Activated naive CD8-positive, alpha-beta T cell treated with anti-CD3 and anti-CD28 coated beads, Interleukin-2, amount 50 U/mL, for 16 hours (primary cell): ENCODE measurements around the gene ADRM1.

Source experiments
- DNase-seq: peaks from one replicate; pipeline ENCODE4 v3.0.0-alpha.2; 2020; ENCODE audit warnings: low read depth, low spot score

ADRM1 gene

DNA sequence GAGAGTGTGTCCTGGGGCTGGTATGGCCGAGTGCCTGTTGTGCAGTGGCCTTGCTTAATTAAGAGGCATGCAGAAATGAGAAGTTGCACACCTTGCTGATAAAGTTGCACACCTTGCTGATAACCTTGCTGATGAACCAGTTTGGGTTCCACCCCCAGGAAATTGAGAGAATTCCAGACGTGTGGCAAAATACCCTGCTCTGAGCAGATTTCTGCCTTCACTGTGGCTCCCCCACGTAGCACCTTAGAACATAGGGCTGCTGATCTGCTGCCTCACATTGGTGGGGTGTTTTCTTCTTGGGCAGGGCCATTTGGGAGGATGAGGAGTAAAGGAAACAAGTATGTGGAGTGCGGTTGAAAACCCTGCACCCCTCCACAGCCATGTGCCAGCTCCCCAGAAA is 22.5 kb upstream of the ADRM1 start:
- no peak for DNase-seq

GRCh38 chr20:62281161-62281933 is 21.4 kb upstream of the ADRM1 start:
- no peak for DNase-seq

DNA sequence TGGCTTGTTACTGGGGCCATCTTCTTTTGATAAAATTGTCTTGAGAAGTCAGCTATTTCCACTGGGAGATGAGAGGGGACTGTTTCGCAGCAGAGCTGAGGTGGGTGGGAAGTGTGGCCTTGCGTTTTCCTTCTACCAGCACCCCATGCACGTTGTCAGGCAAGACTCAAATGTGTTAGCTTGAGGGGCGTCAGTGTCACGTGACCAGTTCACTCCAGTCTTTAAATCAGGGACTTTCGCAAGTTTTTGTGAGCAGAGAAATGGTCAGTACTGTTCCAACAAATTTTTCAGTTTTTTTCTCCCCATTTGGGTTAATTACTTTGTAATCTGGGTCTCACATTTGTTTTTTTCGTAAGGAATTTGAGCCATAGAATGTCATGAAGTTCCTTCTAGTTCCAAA is 20.7 kb upstream of the ADRM1 start:
- no peak for DNase-seq

DNA sequence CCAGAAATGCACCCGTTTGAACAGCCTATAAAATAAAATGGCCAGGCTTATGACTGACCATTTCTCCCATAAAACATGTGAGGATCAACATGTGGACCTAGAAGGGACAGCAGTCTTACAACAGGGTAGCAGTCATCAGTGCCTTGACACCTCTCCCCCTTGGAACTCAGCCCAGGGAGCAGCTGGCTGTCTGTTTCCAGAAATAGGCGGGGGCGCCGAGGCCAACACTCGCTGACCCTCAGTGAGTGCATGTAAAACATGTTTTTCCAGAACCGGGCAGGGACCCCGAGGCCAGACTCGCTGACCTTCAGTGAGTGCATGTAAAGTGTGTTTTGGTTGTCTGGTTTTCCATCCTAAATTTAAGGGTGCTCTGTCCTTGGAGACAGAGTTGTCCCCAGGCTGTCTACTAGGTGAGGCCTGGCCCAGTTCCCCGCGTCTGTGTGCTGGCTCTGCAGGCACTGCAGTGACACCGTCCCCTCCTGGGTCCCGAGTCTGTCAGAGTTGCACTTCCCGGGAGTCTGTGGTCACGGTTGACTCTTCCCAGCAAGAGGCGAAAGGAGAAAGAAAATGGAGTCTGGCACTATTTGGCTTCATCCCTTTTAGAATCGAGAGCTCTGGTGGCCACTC is 19.8 kb upstream of the ADRM1 start:
- no peak for DNase-seq

- DNase-seq, result no peak
Observed at GRCh38 chr20:62284448-62284847, 18.3 kb upstream of the ADRM1 start.

DNA sequence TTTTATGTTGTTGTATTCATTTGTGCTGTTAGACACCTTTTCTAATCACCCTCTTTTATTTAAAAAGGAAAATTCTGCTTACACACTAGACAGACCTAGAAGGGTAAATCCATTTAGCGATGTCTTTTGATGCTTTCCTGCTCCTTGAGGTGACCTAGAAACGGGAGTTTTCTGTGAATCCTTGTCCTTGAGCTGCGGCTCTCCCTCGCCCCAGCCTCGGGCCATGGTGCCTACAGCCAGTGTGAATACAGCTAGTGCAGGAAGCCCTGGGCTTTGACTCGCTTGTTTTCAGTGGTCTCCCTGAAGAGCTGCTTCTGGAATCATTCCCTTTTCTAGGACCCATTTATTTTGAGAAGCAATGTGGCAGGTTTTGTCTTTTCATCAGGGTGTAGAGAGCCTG is 17.6 kb upstream of the ADRM1 start:
- DNase-seq, result no peak

- no peak for DNase-seq
Observed at GRCh38 chr20:62285722-62286121, 17.1 kb upstream of the ADRM1 start.

- no peak for DNase-seq
Observed at GRCh38 chr20:62286493-62287064, 16.2 kb upstream of the ADRM1 start.

GRCh38 chr20:62287129-62287528 is 15.7 kb upstream of the ADRM1 start:
- DNase-seq, result no peak

GRCh38 chr20:62287759-62288534 is 14.8 kb upstream of the ADRM1 start:
- no peak for DNase-seq

- DNase-seq, result no peak
Observed at GRCh38 chr20:62288535-62289105, 14.2 kb upstream of the ADRM1 start.

DNA sequence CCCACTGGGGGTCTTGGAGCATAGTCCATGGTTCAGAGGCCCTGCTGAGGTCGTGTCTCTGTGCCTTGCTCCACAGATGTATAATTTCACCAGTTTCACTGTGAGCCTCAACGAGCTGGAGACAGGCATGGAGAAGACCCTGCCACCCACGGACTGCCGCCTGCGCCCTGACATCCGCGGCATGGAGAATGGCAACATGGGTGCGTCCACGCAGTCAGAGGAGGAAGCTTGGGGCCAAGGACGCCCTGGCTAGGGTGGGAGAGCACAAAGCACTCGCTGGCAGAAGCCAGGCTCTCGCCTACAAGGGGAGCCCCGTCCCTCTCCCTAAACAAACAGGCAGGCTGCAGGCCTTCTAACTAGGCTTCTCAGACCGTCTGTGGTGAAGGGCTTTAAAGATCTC is 13.7 kb upstream of the ADRM1 start:
- DNase-seq, result no peak

- no peak for DNase-seq
Observed at GRCh38 chr20:62289898-62290297, 12.9 kb upstream of the ADRM1 start.

DNA sequence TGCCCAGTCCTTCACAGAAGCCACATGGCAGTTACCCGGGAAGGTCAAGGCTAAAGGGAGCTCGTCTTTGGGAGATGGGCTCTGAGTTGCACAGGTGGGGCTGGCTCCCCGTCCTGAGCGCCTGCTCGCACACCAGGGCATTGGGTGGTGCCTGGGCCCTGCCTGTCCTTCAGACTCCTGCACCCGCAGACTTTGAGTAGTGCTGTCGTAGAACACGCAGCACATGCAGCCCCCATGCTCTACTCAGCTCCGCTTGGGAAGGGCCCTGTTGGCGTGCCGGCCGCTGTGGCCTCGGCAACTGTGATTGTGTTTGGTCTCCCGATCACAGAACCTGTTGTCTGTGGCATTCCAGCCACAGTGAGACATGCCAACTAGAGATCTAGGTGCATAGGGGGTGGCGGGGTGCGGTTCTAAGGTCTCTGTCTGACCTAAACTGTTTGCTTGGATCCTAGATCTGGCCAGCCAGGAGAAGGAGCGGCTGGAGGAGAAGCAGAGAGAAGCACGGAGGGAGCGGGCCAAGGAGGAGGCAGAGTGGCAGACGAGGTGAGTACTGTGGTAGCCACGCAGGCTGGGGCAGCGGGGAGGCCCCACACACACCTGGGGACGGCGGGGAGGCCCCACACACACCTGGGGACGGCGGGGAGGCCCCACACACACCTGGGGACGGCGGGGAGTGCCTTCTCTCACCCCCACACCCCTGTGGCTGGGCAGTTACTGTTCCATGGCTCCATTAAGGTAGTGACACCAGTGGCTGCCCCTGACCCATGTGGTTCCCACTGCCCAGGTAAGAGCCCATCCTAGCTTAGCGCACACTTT is 11.3 kb upstream of the ADRM1 start:
- no peak for DNase-seq

GRCh38 chr20:62292108-62292507 is 10.7 kb upstream of the ADRM1 start:
- no peak for DNase-seq

DNA sequence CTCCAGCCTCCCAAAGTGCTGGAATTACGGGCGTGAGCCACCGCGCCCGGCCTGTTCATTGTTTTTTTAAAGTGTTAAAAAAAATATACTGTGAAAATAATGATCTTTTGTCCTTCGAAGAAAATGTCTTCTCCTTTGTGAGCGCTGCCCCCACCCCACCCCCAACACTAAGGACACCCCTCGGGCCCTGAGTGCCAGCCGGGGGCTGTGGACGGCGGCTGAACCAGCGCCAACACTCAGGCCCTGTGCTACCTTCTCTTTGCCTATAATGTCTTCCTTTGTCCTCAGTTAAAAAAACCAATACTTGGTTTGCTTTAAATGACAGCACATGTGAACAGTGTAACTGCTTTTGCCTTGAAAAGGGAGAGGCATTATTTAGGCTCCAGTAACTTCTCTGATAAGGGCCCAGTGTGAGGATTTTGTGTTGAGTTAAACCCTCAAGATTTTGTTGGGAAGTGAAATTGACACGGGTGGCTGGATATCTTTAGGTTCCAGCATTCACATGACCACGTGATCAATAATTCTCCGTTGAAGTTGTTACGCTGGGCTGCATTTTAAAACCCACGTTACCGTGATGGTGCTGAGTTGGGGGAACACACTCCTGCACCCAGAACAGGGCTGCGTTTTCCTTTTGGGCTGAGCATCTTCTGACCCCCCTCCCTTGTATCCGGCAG is 9.5 kb upstream of the ADRM1 start:
- DNase-seq, result no peak

GRCh38 chr20:62293946-62294345 is 8.9 kb upstream of the ADRM1 start:
- no peak for DNase-seq

GRCh38 chr20:62294516-62294915 is 8.3 kb upstream of the ADRM1 start:
- DNase-seq, result no peak

DNA sequence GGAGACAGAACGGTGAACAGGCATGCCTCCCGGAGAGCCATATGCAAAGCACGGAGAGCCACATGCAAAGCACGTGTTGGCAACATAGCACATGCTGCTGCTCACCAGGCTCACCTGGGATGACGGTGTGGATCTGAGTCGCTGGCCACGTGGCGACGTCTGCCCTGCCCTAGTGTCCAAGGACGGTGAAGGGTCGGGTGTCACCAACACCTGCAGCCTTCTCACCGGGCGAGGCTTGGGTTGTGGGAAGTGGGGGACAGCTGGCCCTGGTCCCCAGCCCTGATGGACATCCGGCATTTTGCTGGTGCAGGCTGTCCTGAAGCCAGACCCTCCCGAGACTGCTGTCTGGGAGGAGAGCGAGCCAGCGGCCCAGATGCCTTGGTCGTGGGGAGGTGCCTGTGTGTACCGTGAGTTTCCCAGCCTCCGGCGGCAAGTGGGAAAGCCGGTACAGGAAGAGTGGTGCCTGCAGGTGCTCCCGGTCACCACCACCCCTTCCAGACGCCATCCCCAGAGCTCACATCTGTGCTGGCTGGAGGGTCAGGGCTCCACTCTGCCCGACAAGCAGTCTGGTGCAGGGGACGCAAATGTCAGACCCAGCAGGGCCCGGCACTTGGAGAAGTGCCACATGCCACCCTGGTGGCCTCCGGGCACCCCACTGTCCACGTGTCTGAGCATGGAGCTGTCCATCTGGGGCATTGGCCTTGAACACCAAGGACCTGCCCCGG is 5.9 kb upstream of the ADRM1 start:
- no peak for DNase-seq
